HL-60 (cell line): ENCODE data around the gene MRPS18A.
"Not testable (repeated sequence)": the region's sequence is repeated elsewhere in the genome, so short reads cannot be mapped to it uniquely, and the experiment has no call there.

ENCODE experiments used
- DNase-seq, 2 experiments: peaks; one replicate each; pipeline ENCODE4 v3.0.0-alpha.2; 2010 to 2020; ENCODE audit warnings: low read depth in 1 of 2, low spot score in 1 of 2
- H3K27ac ChIP-seq: fragments of 250-450 bp; sonication (Bioruptor Pico); replicated peaks from 2 replicates; pipeline ENCODE4 v1.5.1; 2020; ENCODE audit warnings: mild to moderate bottlenecking, moderate library complexity
- H3K27me3 ChIP-seq: fragments of 250-450 bp; sonication (Bioruptor Pico); 2 replicates; pipeline ENCODE4 v1.5.1; 2021; ENCODE audit warnings: mild to moderate bottlenecking, moderate library complexity; ENCODE audit not compliant: insufficient read depth, poor library complexity, severe bottlenecking
- H3K4me3 ChIP-seq: replicated peaks from 2 replicates; pipeline ENCODE4 v1.5.1; 2011; ENCODE audit warnings: mild to moderate bottlenecking, control low read depth, low read length; ENCODE audit not compliant: insufficient read depth
- GABPA ChIP-seq: IDR thresholded peaks from 2 replicates; pipeline ENCODE4 v1.6.1; 2012; ENCODE audit warnings: low read depth
- POLR2AphosphoS5 ChIP-seq: IDR thresholded peaks from 2 replicates; pipeline ENCODE4 v1.6.1; 2012; ENCODE audit warnings: low read depth
- REST ChIP-seq: IDR thresholded peaks from 2 replicates; pipeline ENCODE4 v1.6.1; 2012; ENCODE audit warnings: low read depth; ENCODE audit not compliant: insufficient replicate concordance
- SPI1 ChIP-seq: IDR thresholded peaks from 2 replicates; pipeline ENCODE4 v1.6.1; 2012; ENCODE audit warnings: low read depth, mild to moderate bottlenecking, borderline replicate concordance
- TF ChIP-seq, protein P1 (sequence below): IDR thresholded peaks from one replicate; pipeline ENCODE4 v1.5.1; 2011; ENCODE audit warnings: low read length, control low read depth, inconsistent platforms; ENCODE audit not compliant: insufficient read depth

MRPS18A gene

DNA sequence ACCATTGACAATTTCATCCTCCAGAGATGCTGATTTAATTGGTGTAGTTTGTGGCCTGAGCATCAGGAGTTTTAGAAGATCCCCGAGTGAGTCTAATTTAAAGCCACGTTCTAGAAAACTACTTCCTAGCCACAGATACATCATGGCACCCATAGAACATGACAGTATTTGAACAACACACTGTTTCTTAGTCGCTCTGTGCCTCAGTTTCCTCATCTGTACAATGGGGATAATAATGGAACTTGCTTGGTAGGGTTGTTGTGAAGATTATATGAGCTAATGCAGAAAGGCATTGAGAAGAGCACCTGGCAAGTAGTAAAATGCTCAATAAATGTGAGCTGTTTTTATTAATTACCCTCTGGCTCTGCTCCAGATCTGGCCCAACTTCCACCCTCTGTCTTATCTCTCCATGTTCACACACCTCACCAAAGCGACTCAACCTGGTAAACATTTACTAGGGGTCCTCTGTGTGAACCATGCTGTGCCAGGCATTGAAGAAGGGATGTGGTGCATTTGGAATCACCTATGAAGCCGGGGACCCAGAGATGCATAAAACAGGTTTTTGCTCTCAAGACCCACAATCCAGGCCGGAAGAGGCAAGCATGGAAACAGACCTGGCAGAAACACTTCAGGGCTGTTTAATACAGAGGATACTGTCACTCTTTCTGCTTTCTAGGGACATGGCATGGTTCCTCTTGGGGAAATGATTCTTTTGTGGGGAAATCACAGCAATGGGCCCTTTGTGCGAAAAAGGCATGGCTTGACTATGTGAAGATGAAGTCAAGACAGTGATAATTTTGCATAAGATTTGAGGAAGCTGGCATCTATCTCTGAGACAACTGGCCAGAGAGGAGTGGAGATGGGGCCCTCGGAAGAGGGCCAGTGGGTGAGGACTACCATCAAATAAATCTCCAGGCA is 16.2 kb upstream of the MRPS18A start:
- DNase-seq, result no peak
- Histone ChIP-seq H3K27ac (no peak overlapping the region), H3K27me3 (no peaks in the 10 kb centered on the region), H3K4me3 (no peak overlapping the region)
- TF ChIP-seq SPI1, result no peak
- no peak for TF ChIP-seq REST
- TF ChIP-seq GABPA, result no peak
- TF ChIP-seq, protein P1, sequence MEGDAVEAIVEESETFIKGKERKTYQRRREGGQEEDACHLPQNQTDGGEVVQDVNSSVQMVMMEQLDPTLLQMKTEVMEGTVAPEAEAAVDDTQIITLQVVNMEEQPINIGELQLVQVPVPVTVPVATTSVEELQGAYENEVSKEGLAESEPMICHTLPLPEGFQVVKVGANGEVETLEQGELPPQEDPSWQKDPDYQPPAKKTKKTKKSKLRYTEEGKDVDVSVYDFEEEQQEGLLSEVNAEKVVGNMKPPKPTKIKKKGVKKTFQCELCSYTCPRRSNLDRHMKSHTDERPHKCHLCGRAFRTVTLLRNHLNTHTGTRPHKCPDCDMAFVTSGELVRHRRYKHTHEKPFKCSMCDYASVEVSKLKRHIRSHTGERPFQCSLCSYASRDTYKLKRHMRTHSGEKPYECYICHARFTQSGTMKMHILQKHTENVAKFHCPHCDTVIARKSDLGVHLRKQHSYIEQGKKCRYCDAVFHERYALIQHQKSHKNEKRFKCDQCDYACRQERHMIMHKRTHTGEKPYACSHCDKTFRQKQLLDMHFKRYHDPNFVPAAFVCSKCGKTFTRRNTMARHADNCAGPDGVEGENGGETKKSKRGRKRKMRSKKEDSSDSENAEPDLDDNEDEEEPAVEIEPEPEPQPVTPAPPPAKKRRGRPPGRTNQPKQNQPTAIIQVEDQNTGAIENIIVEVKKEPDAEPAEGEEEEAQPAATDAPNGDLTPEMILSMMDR, result no peak
- no peak for TF ChIP-seq POLR2AphosphoS5

DNA sequence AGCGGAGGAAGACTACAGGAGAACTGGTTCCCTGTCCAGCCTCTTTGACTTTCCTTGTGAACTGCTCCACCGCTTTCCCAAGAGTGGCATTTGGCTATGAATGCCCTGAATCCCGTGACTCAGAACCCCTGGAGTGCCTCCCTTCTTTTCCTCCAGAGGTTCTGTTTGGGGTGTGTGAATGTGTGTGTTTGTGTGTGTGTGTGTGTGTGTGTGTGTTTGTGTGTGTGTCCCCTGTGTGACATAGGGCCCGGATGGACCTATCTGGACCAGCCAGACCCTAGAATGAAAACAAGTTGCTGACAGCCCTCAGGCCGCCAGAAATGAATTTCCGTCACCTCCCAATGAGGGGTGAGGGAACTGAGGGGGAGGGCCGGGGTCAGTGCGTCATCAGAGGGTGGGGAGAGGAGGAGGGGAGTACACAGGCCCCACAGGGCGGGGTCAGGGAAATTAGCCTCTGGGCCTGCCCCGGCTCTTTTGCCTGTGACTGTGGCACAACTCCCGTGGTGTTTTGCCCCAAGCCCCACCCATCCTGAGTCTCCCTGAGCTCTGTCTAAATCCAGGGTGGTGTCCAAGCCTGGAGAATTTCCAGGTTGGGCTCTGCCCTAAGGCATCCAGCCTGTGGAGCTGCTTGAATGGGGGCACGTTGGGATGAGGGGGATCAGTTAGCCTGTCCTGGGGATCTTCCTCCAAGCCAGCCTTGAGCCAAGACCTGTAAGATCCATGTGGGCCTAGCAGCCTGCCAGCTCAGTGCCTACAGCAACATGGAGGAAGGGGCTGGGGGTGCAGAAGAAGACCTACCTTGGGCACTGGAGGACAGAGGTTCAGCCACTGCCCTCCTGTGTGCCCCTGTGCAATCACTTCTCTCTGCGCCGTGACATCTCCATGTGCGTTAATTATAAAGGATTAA is 15.2 kb upstream of the MRPS18A start:
- Histone ChIP-seq H3K4me3 (no peak overlapping the region), H3K27ac (no peak overlapping the region), H3K27me3 (no peaks in the 10 kb centered on the region)
- no peak for DNase-seq
- no peak for TF ChIP-seq REST
- no peak for TF ChIP-seq GABPA
- TF ChIP-seq, protein P1, result no peak
- no peak for TF ChIP-seq POLR2AphosphoS5
- TF ChIP-seq SPI1, result no peak

DNA sequence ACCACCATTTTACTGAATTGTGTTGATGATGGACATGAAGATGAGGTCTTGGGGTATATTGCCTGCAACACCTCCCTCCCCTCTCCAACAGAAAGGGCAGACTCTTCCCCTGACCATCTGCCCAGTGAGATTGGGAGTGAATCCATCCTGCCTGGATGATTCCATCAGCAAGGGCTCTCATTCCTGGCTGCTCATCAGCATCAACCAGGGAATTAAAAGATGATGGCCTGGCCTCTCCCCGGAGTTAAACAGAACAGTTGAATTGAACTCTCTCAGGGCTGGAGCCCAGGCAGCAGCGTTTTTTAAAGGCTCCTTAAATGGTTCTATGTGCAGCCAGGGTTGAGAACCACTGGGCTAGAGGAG is 14.6 kb upstream of the MRPS18A start:
- H3K27me3 ChIP-seq, result no peaks in the 10 kb centered on the region
- DNase-seq, result no peak
- no peak overlapping the region for H3K4me3 ChIP-seq
- no peak overlapping the region for H3K27ac ChIP-seq
- TF ChIP-seq POLR2AphosphoS5 (no peak), SPI1 (no peak), GABPA (no peak)

DNA sequence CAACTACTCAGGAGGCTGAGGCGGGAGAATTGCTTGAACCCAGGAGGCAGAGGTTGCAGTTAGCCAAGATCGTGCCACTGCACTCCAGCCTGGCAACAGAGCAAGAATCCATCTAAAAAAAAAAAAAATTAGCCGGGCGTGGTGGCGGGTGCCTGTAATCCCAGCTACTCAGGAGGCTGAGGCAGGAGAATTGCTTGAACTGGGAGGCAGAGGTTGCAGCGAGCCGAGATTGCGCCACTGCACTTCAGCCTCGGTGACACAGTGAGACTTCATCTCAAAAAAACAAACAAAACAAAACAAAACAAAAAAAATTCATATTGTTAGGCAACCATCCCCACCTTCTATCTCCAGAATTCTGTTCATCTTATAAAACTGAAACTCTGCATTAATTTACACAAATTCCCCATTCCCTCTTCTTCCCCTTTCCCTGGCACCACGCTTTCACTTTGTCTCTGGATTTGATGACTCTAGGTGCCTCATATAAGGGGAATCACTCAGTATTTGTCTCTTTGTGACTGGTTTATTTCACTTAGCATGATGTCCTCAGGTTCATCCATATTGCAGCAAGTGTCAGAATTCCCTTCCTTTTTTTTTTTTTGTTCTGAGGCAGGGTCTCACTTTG is 13.5 kb upstream of the MRPS18A start:
- not testable (repeated sequence) for H3K27ac ChIP-seq, H3K27me3 ChIP-seq, DNase-seq, H3K4me3 ChIP-seq
